Neural progenitor cell (in vitro differentiated cells): ENCODE measurements around the gene FAM83F. TPM values are rescaled to one million over a fixed set of nuclear protein-coding genes. Genes with fewer than 3 reads are reported as not detected.

Source experiments
- DNase-seq: peaks from one replicate; pipeline ENCODE4 v3.0.0-alpha.2; 2016; ENCODE audit warnings: low spot score
- H2AFZ ChIP-seq: fragments of 200-600 bp; sonication (generic); replicated peaks from 2 replicates; pipeline ENCODE4 v1.6.1; 2016; ENCODE audit warnings: antibody characterized with exemption
- H3F3A ChIP-seq: fragments of 200-600 bp; sonication (generic); 2 replicates; pipeline ENCODE4 v1.6.1; 2016; ENCODE audit warnings: antibody characterized with exemption, low read depth
- H3K27ac ChIP-seq: fragments of 200-600 bp; sonication (generic); 2 replicates; pipeline ENCODE4 v1.5.1; 2016; ENCODE audit warnings: mild to moderate bottlenecking
- H3K27me3 ChIP-seq: fragments of 200-600 bp; sonication (generic); 2 replicates; pipeline ENCODE4 v1.6.1; 2016; ENCODE audit warnings: mild to moderate bottlenecking, moderate library complexity
- H3K36me3 ChIP-seq: fragments of 200-600 bp; sonication (generic); 2 replicates; pipeline ENCODE4 v1.5.1; 2016
- H3K4me1 ChIP-seq: fragments of 200-600 bp; sonication (generic); 2 replicates; pipeline ENCODE4 v1.6.1; 2016; ENCODE audit warnings: mixed run types
- H3K4me2 ChIP-seq: fragments of 200-600 bp; sonication (generic); 2 replicates; pipeline ENCODE4 v1.6.1; 2016
- H3K4me3 ChIP-seq: fragments of 200-600 bp; sonication (generic); 2 replicates; pipeline ENCODE4 v1.5.1; 2016
- H3K79me2 ChIP-seq: fragments of 200-600 bp; sonication (generic); 2 replicates; pipeline ENCODE4 v1.6.1; 2016; ENCODE audit warnings: low read depth
- H3K9ac ChIP-seq: fragments of 200-600 bp; sonication (generic); 2 replicates; pipeline ENCODE4 v1.6.1; 2016
- H3K9me3 ChIP-seq: fragments of 200-600 bp; sonication (generic); 2 replicates; pipeline ENCODE4 v1.5.1; 2016; ENCODE audit warnings: low read depth
- H4K20me1 ChIP-seq: fragments of 200-600 bp; sonication (generic); 2 replicates; pipeline ENCODE4 v1.6.1; 2016; ENCODE audit warnings: low read depth
- H3K27ac Mint-ChIP-seq: 3 replicates; pipeline ENCODE4 v1.8.0; 2021; ENCODE audit warnings: mixed read lengths
- H3K27me3 Mint-ChIP-seq: 2 replicates; pipeline ENCODE4 v1.8.0; 2022; ENCODE audit warnings: low read depth, mild to moderate bottlenecking, inconsistent platforms, moderate library complexity, mixed read lengths; ENCODE audit not compliant: insufficient read depth
- H3K36me3 Mint-ChIP-seq: 3 replicates; pipeline ENCODE4 v1.8.0; 2021; ENCODE audit warnings: mixed read lengths
- H3K4me1 Mint-ChIP-seq: 3 replicates; pipeline ENCODE4 v1.8.0; 2021; ENCODE audit warnings: mixed read lengths
- H3K4me3 Mint-ChIP-seq: 3 replicates; pipeline ENCODE4 v1.8.0; 2021; ENCODE audit warnings: mild to moderate bottlenecking, moderate library complexity, mixed read lengths
- H3K9me3 Mint-ChIP-seq: 3 replicates; pipeline ENCODE4 v1.8.0; 2020; ENCODE audit warnings: mixed read lengths
- EZH2 ChIP-seq: fragments of 200-600 bp; sonication (generic); IDR thresholded peaks from 2 replicates; pipeline ENCODE4 v1.6.1; 2017; ENCODE audit warnings: antibody characterized with exemption, mild to moderate bottlenecking, moderate library complexity
- EZH2phosphoT487 ChIP-seq: fragments of 200-600 bp; sonication (generic); IDR thresholded peaks from 2 replicates; pipeline ENCODE4 v1.6.1; 2017; ENCODE audit warnings: antibody characterized with exemption
- total RNA-seq: library from RNA; depleted of rRNA; stranded (reverse); fragments of >200 nt; gene quantifications from 2 replicates; pipeline ENCODE4 v1.2.3, GENCODE V29; 2015; ENCODE audit warnings: low replicate concordance
- TF ChIP-seq, protein P1 (sequence below): fragments of 200-600 bp; sonication (generic); IDR thresholded peaks from 2 replicates; pipeline ENCODE4 v1.5.1; 2017; ENCODE audit warnings: antibody characterized with exemption, mild to moderate bottlenecking

Gene FAM83F
- total RNA-seq, 1 donor from 2014 or later: 0.09 TPM

DNA sequence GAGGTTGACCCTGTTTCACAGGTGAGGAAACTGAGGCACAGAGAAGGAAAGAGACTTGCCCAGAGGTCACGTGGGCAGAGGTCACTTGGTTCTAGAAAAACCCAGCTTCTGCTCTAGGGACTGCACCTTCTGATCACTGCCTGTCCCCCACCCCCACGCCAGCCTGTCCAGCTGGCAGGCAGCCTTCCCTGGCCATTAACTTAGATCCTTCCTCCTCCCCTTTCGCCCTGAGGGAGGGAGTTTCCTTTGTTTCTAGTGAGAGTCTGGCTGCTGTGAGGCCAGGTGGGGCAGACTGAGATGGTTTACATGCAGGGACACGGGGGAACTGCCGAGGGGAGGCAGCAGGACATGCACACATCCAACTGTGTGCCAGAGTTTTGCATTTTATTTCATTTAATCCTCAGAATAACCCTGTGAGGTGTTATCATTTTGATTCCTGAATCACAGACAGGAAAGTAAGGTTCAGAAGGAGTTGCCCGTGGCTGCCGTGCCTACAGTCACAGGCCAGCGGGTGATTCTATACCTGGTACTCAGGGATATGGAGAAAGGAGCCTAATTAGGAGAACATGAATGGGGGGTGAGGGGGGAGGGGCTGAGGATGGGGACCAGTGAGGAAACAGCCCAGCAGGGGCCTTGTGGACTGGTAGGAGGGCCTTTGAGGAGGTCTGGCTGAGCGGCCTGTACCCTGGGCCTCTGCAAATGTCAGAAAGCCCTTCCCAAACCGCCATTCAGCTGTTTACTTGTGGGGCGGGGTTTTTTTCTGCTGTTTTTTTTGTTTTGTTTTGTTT is 3.4 kb downstream of the FAM83F start:
- TF ChIP-seq, protein P1, sequence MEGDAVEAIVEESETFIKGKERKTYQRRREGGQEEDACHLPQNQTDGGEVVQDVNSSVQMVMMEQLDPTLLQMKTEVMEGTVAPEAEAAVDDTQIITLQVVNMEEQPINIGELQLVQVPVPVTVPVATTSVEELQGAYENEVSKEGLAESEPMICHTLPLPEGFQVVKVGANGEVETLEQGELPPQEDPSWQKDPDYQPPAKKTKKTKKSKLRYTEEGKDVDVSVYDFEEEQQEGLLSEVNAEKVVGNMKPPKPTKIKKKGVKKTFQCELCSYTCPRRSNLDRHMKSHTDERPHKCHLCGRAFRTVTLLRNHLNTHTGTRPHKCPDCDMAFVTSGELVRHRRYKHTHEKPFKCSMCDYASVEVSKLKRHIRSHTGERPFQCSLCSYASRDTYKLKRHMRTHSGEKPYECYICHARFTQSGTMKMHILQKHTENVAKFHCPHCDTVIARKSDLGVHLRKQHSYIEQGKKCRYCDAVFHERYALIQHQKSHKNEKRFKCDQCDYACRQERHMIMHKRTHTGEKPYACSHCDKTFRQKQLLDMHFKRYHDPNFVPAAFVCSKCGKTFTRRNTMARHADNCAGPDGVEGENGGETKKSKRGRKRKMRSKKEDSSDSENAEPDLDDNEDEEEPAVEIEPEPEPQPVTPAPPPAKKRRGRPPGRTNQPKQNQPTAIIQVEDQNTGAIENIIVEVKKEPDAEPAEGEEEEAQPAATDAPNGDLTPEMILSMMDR: no peak
- TF ChIP-seq EZH2phosphoT487 (no peak), EZH2 (no peak)
- Histone ChIP-seq H3K4me2 (peak overlapping the region; percentile 67), H2AFZ (no peak overlapping the region), H3K27me3 (peaks cover 47% of the 10 kb centered on the region), H4K20me1 (peaks cover 3% of the 10 kb centered on the region), H3F3A (peaks cover 72% of the 10 kb centered on the region), H3K79me2 (no peaks in the 10 kb centered on the region), H3K9ac (no peak overlapping the region), H3K4me3 (peak overlapping the region; percentile 15), H3K36me3 (no peaks in the 10 kb centered on the region), H3K4me1 (peaks cover 59% of the 10 kb centered on the region), H3K27ac (no peak overlapping the region), H3K9me3 (no peaks in the 10 kb centered on the region)
- Mint-ChIP-seq H3K36me3 (no peaks in the 10 kb centered on the region), H3K4me1 (peaks cover 76% of the 10 kb centered on the region), H3K4me3 (peak overlapping the region; percentile 74), H3K9me3 (no peaks in the 10 kb centered on the region), H3K27me3 (peaks cover 18% of the 10 kb centered on the region), H3K27ac (peak overlapping the region; percentile 82)
- peak; percentile 70 for DNase-seq

DNA sequence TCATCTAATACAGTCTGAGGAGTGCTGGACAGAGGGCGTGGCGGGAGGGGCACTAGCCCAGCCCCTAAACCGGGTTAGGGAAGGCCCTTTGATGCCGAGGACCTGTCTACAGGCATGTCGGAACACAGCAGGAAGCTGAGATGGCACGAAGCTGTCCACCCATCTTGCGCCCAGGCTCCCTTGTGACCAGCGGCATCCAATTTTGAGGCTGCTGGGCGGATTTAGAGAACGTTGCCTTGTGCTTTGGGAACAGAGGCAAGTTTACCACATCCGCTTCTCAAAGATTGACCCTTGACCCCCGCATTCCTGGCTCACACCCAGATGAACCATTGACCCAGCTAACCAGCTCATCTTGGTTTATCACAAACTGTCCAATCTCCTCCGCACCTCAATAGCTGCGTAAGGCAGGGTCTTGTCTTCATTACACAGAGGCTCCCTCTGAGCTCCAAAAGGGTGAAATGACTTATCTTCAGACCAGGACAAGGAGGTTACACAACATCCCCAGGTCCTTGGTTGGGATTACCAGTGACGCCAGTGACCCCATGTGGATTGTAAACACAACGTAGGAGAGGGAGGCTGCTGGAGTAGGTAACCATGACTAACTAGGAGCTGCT is 4.5 kb downstream of the FAM83F start:
- H4K20me1 ChIP-seq: no peaks in the 10 kb centered on the region
- peaks cover 36% of the 10 kb centered on the region for H3K27me3 ChIP-seq
- Mint-ChIP-seq H3K4me3 (no peak overlapping the region), H3K27me3 (peaks cover 8% of the 10 kb centered on the region), H3K4me1 (peaks cover 75% of the 10 kb centered on the region), H3K9me3 (no peaks in the 10 kb centered on the region), H3K36me3 (no peaks in the 10 kb centered on the region), H3K27ac (no peak overlapping the region)
- peaks cover 63% of the 10 kb centered on the region for H3F3A ChIP-seq
- no peaks in the 10 kb centered on the region for H3K36me3 ChIP-seq
- H2AFZ ChIP-seq: no peak overlapping the region
- H3K9me3 ChIP-seq: no peaks in the 10 kb centered on the region
- no peak overlapping the region for H3K27ac ChIP-seq
- H3K4me1 ChIP-seq: peaks cover 67% of the 10 kb centered on the region
- TF ChIP-seq EZH2 (no peak), EZH2phosphoT487 (no peak)
- TF ChIP-seq, protein P1: no peak
- H3K4me2 ChIP-seq: peak overlapping the region; percentile 67
- no peak overlapping the region for H3K4me3 ChIP-seq
- peak; percentile 57 for DNase-seq
- H3K9ac ChIP-seq: no peak overlapping the region
- no peaks in the 10 kb centered on the region for H3K79me2 ChIP-seq

DNA sequence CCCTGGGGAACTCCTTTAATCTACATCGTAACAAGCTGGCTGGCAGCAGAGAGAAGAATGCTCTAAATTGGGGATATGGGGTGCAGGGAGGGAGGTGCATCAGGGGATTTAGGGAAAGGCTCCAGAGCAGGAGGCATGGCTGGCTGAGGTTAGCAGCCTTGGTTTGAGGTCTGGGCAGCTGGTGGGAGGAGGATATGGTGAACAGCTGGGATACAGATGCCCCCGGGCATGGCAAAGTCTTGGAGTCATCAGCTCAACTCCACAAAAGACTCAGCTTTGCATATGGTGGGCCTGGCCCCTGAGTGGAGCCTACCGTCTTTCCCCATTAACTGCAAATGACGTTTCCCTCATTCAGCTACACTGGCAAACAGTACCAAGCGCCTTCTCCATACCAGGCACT is 5.4 kb downstream of the FAM83F start:
- peaks cover 67% of the 10 kb centered on the region for H3K4me1 ChIP-seq
- peak overlapping the region; percentile 22 for H3K4me3 Mint-ChIP-seq
- H2AFZ ChIP-seq: no peak overlapping the region
- H3K9me3 ChIP-seq: no peaks in the 10 kb centered on the region
- peaks cover 6% of the 10 kb centered on the region for H3K27me3 Mint-ChIP-seq
- H3K27me3 ChIP-seq: peaks cover 27% of the 10 kb centered on the region
- no peak for TF ChIP-seq EZH2
- no peaks in the 10 kb centered on the region for H3K36me3 ChIP-seq
- no peak overlapping the region for H3K9ac ChIP-seq
- H3K27ac ChIP-seq: no peak overlapping the region
- H4K20me1 ChIP-seq: no peaks in the 10 kb centered on the region
- H3F3A ChIP-seq: peaks cover 62% of the 10 kb centered on the region
- H3K4me1 Mint-ChIP-seq: peaks cover 79% of the 10 kb centered on the region
- H3K79me2 ChIP-seq: no peaks in the 10 kb centered on the region
- H3K4me3 ChIP-seq: no peak overlapping the region
- H3K4me2 ChIP-seq: peak overlapping the region; percentile 63
- no peak for DNase-seq
- no peaks in the 10 kb centered on the region for H3K9me3 Mint-ChIP-seq
- no peaks in the 10 kb centered on the region for H3K36me3 Mint-ChIP-seq
- no peak overlapping the region for H3K27ac Mint-ChIP-seq

DNA sequence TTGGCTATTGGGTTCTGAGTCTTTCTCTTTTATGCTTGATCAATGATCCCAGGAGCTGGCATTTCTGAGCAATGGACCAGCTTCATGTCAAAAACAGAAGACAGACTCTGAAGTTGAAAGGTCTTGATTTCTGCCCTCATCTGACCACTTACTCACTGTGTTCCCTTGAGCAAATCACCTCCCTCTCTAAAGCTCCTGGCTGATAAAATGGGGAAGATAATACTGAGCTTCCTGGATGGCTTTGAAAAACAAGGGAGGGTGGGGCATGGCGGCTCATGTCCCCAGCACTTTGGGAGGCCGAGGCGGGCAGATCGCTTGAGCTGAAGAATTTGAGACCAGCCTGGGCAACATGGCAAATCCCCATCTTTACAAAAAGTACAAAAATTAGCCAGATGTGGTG is 6.4 kb downstream of the FAM83F start:
- TF ChIP-seq EZH2phosphoT487 (no peak), EZH2 (no peak)
- TF ChIP-seq, protein P1: no peak

More for the DNA sequence above, 6.4 kb downstream of the FAM83F start:
- no peaks in the 10 kb centered on the region for H3K9me3 Mint-ChIP-seq
- Histone ChIP-seq H4K20me1 (no peaks in the 10 kb centered on the region), H3K27me3 (peaks cover 17% of the 10 kb centered on the region), H2AFZ (no peak overlapping the region), H3K36me3 (no peaks in the 10 kb centered on the region), H3K4me2 (peak overlapping the region; percentile 63), H3K4me1 (peaks cover 71% of the 10 kb centered on the region), H3K9me3 (no peaks in the 10 kb centered on the region), H3F3A (peaks cover 54% of the 10 kb centered on the region), H3K9ac (no peak overlapping the region), H3K27ac (no peak overlapping the region), H3K4me3 (no peak overlapping the region), H3K79me2 (no peaks in the 10 kb centered on the region)
- no peaks in the 10 kb centered on the region for H3K36me3 Mint-ChIP-seq
- H3K4me1 Mint-ChIP-seq: peaks cover 83% of the 10 kb centered on the region
- no peak for DNase-seq
- H3K27me3 Mint-ChIP-seq: peaks cover 5% of the 10 kb centered on the region
- no peak overlapping the region for H3K27ac Mint-ChIP-seq
- peak overlapping the region; percentile 23 for H3K4me3 Mint-ChIP-seq
